Breast epithelium (tissue), 4 donors: Measurements from ENCODE around the gene IER5L. TPM values are rescaled to one million over a fixed set of nuclear protein-coding genes. Genes with fewer than 3 reads are reported as not detected.

Experiments used
- DNase-seq, 2 donors: peaks; one replicate each; pipeline ENCODE4 v3.0.0-alpha.2; 2019; ENCODE audit warnings: low spot score in 2 of 2
- H3K27ac ChIP-seq, 2 donors: fragments of 200-600 bp; sonication (generic) in 1 of 2; one replicate each; pipeline ENCODE4 v1.5.1; 2016 to 2019; ENCODE audit warnings: mild to moderate bottlenecking in 1 of 2
- H3K27me3 ChIP-seq, 2 donors: fragments of 200-600 bp; sonication (generic) in 1 of 2; one replicate each; pipeline versions ENCODE4 v1.5.1 to v1.6.0; 2017 to 2019; ENCODE audit warnings: control low read depth in 1 of 2, mild to moderate bottlenecking in 1 of 2
- H3K36me3 ChIP-seq: fragments of 200-600 bp; one replicate; pipeline ENCODE4 v1.5.1; 2019
- H3K4me1 ChIP-seq, 2 donors: fragments of 200-600 bp; sonication (generic); one replicate each; pipeline ENCODE4 v1.5.1; 2016 to 2019; ENCODE audit warnings: control low read depth in 1 of 2
- H3K4me3 ChIP-seq, 3 donors: fragments of 200-600 bp; sonication (generic); 1 replicate in 2 of 3; 2 replicates in 1 of 3; pipeline ENCODE4 v1.5.1; 2016 to 2019; ENCODE audit warnings: mild to moderate bottlenecking in 3 of 3, moderate library complexity in 2 of 3
- H3K9me3 ChIP-seq, 2 donors: fragments of 200-600 bp; sonication (generic) in 1 of 2; one replicate each; pipeline ENCODE4 v1.5.1; 2016 to 2019; ENCODE audit warnings: control low read depth in 1 of 2
- CTCF ChIP-seq, 3 donors: fragments of 450-650 bp; IDR thresholded peaks; one replicate each; pipeline ENCODE4 v1.5.1; 2016 to 2017; ENCODE audit warnings: antibody characterized with exemption in 3 of 3, mild to moderate bottlenecking in 3 of 3, moderate library complexity in 3 of 3
- POLR2A ChIP-seq: fragments of 450-650 bp; IDR thresholded peaks from one replicate; pipeline ENCODE4 v1.6.1; 2016; ENCODE audit warnings: antibody characterized with exemption, mild to moderate bottlenecking, moderate library complexity
- POLR2AphosphoS5 ChIP-seq, 3 donors: sonication (generic); formaldehyde crosslinking; IDR thresholded peaks; one replicate each; pipeline ENCODE4 v1.6.1; 2017; ENCODE audit warnings: antibody characterized with exemption in 3 of 3
- intact Hi-C: fragments of 100-400 bp; cut with DNase I; formaldehyde crosslinking; loops from one replicate; pipeline ENCODE4 v1.15.1; 2023; ENCODE audit warnings: low total_unique reads
- total RNA-seq, 3 donors: library from RNA; depleted of rRNA; stranded (reverse); fragments of >200 nt; gene quantifications; one replicate each; pipeline ENCODE4 v1.1.0, GENCODE V29; 2016

IER5L gene
- total RNA-seq, 3 donors from 2014 or later = 4.3 to 18.4 (median 18.1) TPM

GRCh38 chr9:129182625-129183494 lies 4.8 kb upstream of the IER5L start:
- DNase-seq = no peak
- TF ChIP-seq CTCF (IDR thresholded peaks at IDR 0.05) (no peak), POLR2AphosphoS5 (IDR thresholded peaks at IDR 0.05) (no peak), POLR2A (no peak)
- intact Hi-C loops = no loop called here
- Histone ChIP-seq H3K4me1 (no peaks in the 10 kb centered on the region), H3K27ac (no peak overlapping the region), H3K27me3 (no peaks in the 10 kb centered on the region), H3K9me3 (no peaks in the 10 kb centered on the region), H3K36me3 (no peaks in the 10 kb centered on the region), H3K4me3 (no peak overlapping the region)

- TF ChIP-seq POLR2A = no peak
- TF ChIP-seq POLR2AphosphoS5 (IDR thresholded peaks at IDR 0.05) = no peak
- TF ChIP-seq CTCF (IDR thresholded peaks at IDR 0.05) = no peak
- intact Hi-C loops = no loop called here
- no peaks in the 10 kb centered on the region for H3K27me3 ChIP-seq
Measured at GRCh38 chr9:129182122-129182521, 4.1 kb upstream of the IER5L start.

GRCh38 chr9:129181246-129181645 lies 3.2 kb upstream of the IER5L start:
- intact Hi-C loops = no loop called here
- TF ChIP-seq CTCF (IDR thresholded peaks at IDR 0.05) = no peak
- no peak for TF ChIP-seq POLR2A
- no peak for TF ChIP-seq POLR2AphosphoS5 (IDR thresholded peaks at IDR 0.05)
- Histone ChIP-seq H3K4me3 (no peak overlapping the region), H3K9me3 (no peaks in the 10 kb centered on the region), H3K27me3 (no peaks in the 10 kb centered on the region), H3K4me1 (no peaks in the 10 kb centered on the region), H3K27ac (no peak overlapping the region), H3K36me3 (no peaks in the 10 kb centered on the region)
- DNase-seq = no peak

More at GRCh38 chr9:129182122-129182521, 4.1 kb upstream of the IER5L start:
- no peak overlapping the region for H3K27ac ChIP-seq
- no peak overlapping the region for H3K4me3 ChIP-seq
- no peak for DNase-seq
- H3K4me1 ChIP-seq = no peaks in the 10 kb centered on the region
- H3K9me3 ChIP-seq = no peaks in the 10 kb centered on the region
- no peaks in the 10 kb centered on the region for H3K36me3 ChIP-seq

GRCh38 chr9:129178568-129179382 lies 714 bp upstream of the IER5L start:
- DNase-seq = no peak
- intact Hi-C loops = loop anchor here (5.0 to 10.0 kb wide), 2 partner anchors 136 to 309 kb away; no protein-coding TSS in a partner anchor
- Histone ChIP-seq H3K27ac (no peak overlapping the region), H3K27me3 (no peaks in the 10 kb centered on the region), H3K4me3 (peak overlapping the region; percentile 91 to 93 (median 93)), H3K4me1 (no peaks in the 10 kb centered on the region), H3K36me3 (no peaks in the 10 kb centered on the region), H3K9me3 (no peaks in the 10 kb centered on the region)
- no peak for TF ChIP-seq POLR2AphosphoS5 (IDR thresholded peaks at IDR 0.05)
- TF ChIP-seq CTCF (IDR thresholded peaks at IDR 0.05) = no peak
- no peak for TF ChIP-seq POLR2A
